ENCODE results near the gene NOL4.

DNA sequence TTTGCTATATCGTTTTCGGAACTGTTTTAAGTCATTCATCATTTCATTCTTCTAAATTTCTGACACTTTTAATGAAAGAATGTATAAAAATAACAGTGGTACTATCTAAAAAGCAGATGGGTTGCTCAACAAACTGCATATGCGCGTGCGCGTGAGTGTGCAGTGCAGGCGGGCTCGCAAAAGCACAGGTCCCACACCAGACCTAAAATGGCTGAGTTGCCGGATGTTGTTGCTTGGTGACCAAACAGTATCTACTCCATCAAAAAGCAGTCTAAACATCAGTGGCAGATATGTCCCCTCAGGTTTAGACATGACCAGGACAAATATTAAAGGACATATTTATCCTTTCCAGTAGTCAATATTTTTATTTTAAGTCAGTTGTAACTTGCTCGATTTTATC, 5.1 kb downstream of the NOL4 start:
- TF ChIP-seq ZNF331 (CRISPR knock-in tag; IDR thresholded peaks at IDR 0.05; ENCODE audit: low read depth) (no peak), EZH2 (IDR thresholded peaks at IDR 0.05; ENCODE audit: low read depth, unreplicated experiment) (no peak), EZH2phosphoT487 (IDR thresholded peaks at IDR 0.05; ENCODE audit: unreplicated experiment) (no peak), CREB1 (CRISPR knock-in tag; IDR thresholded peaks at IDR 0.05; ENCODE audit: low read depth) (no peak), POLR2AphosphoS5 (IDR thresholded peaks at IDR 0.05; ENCODE audit: low read depth) (no peak), ZNF114 (CRISPR knock-in tag; IDR thresholded peaks at IDR 0.05) (no peak), JUNB (IDR thresholded peaks at IDR 0.05; ENCODE audit: unreplicated experiment) (no peak), NANOG (IDR thresholded peaks at IDR 0.05; ENCODE audit: borderline replicate concordance) (no peak), STAT1 (IDR thresholded peaks at IDR 0.05; ENCODE audit: unreplicated experiment) (no peak)
- TF ChIP-seq, protein P1, sequence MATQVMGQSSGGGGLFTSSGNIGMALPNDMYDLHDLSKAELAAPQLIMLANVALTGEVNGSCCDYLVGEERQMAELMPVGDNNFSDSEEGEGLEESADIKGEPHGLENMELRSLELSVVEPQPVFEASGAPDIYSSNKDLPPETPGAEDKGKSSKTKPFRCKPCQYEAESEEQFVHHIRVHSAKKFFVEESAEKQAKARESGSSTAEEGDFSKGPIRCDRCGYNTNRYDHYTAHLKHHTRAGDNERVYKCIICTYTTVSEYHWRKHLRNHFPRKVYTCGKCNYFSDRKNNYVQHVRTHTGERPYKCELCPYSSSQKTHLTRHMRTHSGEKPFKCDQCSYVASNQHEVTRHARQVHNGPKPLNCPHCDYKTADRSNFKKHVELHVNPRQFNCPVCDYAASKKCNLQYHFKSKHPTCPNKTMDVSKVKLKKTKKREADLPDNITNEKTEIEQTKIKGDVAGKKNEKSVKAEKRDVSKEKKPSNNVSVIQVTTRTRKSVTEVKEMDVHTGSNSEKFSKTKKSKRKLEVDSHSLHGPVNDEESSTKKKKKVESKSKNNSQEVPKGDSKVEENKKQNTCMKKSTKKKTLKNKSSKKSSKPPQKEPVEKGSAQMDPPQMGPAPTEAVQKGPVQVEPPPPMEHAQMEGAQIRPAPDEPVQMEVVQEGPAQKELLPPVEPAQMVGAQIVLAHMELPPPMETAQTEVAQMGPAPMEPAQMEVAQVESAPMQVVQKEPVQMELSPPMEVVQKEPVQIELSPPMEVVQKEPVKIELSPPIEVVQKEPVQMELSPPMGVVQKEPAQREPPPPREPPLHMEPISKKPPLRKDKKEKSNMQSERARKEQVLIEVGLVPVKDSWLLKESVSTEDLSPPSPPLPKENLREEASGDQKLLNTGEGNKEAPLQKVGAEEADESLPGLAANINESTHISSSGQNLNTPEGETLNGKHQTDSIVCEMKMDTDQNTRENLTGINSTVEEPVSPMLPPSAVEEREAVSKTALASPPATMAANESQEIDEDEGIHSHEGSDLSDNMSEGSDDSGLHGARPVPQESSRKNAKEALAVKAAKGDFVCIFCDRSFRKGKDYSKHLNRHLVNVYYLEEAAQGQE (IDR thresholded peaks at IDR 0.05; ENCODE audit: unreplicated experiment) = no peak
- TF ChIP-seq, protein P2, sequence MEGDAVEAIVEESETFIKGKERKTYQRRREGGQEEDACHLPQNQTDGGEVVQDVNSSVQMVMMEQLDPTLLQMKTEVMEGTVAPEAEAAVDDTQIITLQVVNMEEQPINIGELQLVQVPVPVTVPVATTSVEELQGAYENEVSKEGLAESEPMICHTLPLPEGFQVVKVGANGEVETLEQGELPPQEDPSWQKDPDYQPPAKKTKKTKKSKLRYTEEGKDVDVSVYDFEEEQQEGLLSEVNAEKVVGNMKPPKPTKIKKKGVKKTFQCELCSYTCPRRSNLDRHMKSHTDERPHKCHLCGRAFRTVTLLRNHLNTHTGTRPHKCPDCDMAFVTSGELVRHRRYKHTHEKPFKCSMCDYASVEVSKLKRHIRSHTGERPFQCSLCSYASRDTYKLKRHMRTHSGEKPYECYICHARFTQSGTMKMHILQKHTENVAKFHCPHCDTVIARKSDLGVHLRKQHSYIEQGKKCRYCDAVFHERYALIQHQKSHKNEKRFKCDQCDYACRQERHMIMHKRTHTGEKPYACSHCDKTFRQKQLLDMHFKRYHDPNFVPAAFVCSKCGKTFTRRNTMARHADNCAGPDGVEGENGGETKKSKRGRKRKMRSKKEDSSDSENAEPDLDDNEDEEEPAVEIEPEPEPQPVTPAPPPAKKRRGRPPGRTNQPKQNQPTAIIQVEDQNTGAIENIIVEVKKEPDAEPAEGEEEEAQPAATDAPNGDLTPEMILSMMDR (conservative IDR thresholded peaks at IDR 0.05; ENCODE audit: low read depth in 2 of 2) = no peak
- TF ChIP-seq, protein P3, sequence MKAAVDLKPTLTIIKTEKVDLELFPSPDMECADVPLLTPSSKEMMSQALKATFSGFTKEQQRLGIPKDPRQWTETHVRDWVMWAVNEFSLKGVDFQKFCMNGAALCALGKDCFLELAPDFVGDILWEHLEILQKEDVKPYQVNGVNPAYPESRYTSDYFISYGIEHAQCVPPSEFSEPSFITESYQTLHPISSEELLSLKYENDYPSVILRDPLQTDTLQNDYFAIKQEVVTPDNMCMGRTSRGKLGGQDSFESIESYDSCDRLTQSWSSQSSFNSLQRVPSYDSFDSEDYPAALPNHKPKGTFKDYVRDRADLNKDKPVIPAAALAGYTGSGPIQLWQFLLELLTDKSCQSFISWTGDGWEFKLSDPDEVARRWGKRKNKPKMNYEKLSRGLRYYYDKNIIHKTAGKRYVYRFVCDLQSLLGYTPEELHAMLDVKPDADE (IDR thresholded peaks at IDR 0.05) = no peak
- TF ChIP-seq, protein P4, sequence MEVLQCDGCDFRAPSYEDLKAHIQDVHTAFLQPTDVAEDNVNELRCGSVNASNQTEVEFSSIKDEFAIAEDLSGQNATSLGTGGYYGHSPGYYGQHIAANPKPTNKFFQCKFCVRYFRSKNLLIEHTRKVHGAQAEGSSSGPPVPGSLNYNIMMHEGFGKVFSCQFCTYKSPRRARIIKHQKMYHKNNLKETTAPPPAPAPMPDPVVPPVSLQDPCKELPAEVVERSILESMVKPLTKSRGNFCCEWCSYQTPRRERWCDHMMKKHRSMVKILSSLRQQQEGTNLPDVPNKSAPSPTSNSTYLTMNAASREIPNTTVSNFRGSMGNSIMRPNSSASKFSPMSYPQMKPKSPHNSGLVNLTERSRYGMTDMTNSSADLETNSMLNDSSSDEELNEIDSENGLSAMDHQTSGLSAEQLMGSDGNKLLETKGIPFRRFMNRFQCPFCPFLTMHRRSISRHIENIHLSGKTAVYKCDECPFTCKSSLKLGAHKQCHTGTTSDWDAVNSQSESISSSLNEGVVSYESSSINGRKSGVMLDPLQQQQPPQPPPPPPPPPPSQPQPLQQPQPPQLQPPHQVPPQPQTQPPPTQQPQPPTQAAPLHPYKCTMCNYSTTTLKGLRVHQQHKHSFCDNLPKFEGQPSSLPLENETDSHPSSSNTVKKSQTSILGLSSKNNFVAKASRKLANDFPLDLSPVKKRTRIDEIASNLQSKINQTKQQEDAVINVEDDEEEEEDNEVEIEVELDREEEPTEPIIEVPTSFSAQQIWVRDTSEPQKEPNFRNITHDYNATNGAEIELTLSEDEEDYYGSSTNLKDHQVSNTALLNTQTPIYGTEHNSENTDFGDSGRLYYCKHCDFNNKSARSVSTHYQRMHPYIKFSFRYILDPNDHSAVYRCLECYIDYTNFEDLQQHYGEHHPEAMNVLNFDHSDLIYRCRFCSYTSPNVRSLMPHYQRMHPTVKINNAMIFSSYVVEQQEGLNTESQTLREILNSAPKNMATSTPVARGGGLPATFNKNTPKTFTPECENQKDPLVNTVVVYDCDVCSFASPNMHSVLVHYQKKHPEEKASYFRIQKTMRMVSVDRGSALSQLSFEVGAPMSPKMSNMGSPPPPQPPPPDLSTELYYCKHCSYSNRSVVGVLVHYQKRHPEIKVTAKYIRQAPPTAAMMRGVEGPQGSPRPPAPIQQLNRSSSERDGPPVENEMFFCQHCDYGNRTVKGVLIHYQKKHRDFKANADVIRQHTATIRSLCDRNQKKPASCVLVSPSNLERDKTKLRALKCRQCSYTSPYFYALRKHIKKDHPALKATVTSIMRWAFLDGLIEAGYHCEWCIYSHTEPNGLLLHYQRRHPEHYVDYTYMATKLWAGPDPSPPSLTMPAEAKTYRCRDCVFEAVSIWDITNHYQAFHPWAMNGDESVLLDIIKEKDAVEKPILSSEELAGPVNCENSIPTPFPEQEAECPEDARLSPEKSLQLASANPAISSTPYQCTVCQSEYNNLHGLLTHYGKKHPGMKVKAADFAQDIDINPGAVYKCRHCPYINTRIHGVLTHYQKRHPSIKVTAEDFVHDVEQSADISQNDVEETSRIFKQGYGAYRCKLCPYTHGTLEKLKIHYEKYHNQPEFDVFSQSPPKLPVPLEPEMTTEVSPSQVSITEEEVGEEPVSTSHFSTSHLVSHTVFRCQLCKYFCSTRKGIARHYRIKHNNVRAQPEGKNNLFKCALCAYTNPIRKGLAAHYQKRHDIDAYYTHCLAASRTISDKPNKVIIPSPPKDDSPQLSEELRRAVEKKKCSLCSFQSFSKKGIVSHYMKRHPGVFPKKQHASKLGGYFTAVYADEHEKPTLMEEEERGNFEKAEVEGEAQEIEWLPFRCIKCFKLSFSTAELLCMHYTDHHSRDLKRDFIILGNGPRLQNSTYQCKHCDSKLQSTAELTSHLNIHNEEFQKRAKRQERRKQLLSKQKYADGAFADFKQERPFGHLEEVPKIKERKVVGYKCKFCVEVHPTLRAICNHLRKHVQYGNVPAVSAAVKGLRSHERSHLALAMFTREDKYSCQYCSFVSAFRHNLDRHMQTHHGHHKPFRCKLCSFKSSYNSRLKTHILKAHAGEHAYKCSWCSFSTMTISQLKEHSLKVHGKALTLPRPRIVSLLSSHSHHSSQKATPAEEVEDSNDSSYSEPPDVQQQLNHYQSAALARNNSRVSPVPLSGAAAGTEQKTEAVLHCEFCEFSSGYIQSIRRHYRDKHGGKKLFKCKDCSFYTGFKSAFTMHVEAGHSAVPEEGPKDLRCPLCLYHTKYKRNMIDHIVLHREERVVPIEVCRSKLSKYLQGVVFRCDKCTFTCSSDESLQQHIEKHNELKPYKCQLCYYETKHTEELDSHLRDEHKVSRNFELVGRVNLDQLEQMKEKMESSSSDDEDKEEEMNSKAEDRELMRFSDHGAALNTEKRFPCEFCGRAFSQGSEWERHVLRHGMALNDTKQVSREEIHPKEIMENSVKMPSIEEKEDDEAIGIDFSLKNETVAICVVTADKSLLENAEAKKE (CRISPR knock-in tag; IDR thresholded peaks at IDR 0.05) = no peak

Measured in GM23338 (cell line).